GM19043 (cell line): ENCODE measurements around the gene SELENOK.

Source experiments
- ATAC-seq: cut with Tn5 transposase; IDR thresholded peaks from one replicate; pipeline ENCODE4 v1.9.1; 2021; ENCODE audit warnings: low read depth; ENCODE audit not compliant: unreplicated experiment

The SELENOK gene

GRCh38 chr3:53844262-53845102 lies 47.2 kb downstream of the SELENOK start:
- ATAC-seq, result no peak

- peak; percentile 44 for ATAC-seq
Observed at GRCh38 chr3:53843195-53844177, 48.2 kb downstream of the SELENOK start.

- ATAC-seq, result no peak
Observed at GRCh38 chr3:53842436-53843194, 49.0 kb downstream of the SELENOK start.

GRCh38 chr3:53841296-53841695 lies 50.4 kb downstream of the SELENOK start:
- no peak for ATAC-seq

- no peak for ATAC-seq
Observed at GRCh38 chr3:53837331-53837730, 54.3 kb downstream of the SELENOK start.

- ATAC-seq, result no peak
Observed at GRCh38 chr3:53836084-53836872, 55.4 kb downstream of the SELENOK start.

- no peak for ATAC-seq
Observed at GRCh38 chr3:53835257-53835656, 56.4 kb downstream of the SELENOK start.

GRCh38 chr3:53834429-53835095 lies 57.1 kb downstream of the SELENOK start:
- ATAC-seq, result no peak
